GM21367 (cell line): ENCODE measurements around the gene SIGMAR1.

Experiments used
- ATAC-seq: cut with Tn5 transposase; IDR thresholded peaks from one replicate; pipeline ENCODE4 v1.9.1; 2021; ENCODE audit not compliant: unreplicated experiment

SIGMAR1 gene

GRCh38 chr9:34606190-34606589, 31.4 kb downstream of the SIGMAR1 start:
- no peak for ATAC-seq

GRCh38 chr9:34603610-34604231, 33.9 kb downstream of the SIGMAR1 start:
- ATAC-seq: no peak

- no peak for ATAC-seq
Observed at GRCh38 chr9:34601937-34602573, 35.5 kb downstream of the SIGMAR1 start.

- no peak for ATAC-seq
Observed at GRCh38 chr9:34600908-34601307, 36.7 kb downstream of the SIGMAR1 start.

GRCh38 chr9:34599546-34599945, 38.0 kb downstream of the SIGMAR1 start:
- ATAC-seq: no peak

GRCh38 chr9:34594177-34594576, 43.4 kb downstream of the SIGMAR1 start:
- ATAC-seq: no peak

- no peak for ATAC-seq
Observed at GRCh38 chr9:34592895-34593601, 44.5 kb downstream of the SIGMAR1 start.

- ATAC-seq: no peak
Observed at GRCh38 chr9:34591917-34592866, 45.4 kb downstream of the SIGMAR1 start.

GRCh38 chr9:34591248-34591916, 46.2 kb downstream of the SIGMAR1 start:
- peak; percentile 57 for ATAC-seq

- no peak for ATAC-seq
Observed at GRCh38 chr9:34590381-34591247, 47.0 kb downstream of the SIGMAR1 start.

GRCh38 chr9:34589636-34590380, 47.8 kb downstream of the SIGMAR1 start, which contains the start of gene CNTFR:
CNTFR (minus strand) TSS chr9:34589724; CDS start chr9:34568981, 20,743 bp downstream.
- ATAC-seq: no peak

- ATAC-seq: no peak
Observed at GRCh38 chr9:34588671-34589635, 48.6 kb downstream of the SIGMAR1 start.

GRCh38 chr9:34587271-34587670, 50.3 kb downstream of the SIGMAR1 start:
- no peak for ATAC-seq

- ATAC-seq: no peak
Observed at GRCh38 chr9:34585946-34586669, 51.5 kb downstream of the SIGMAR1 start.

GRCh38 chr9:34584970-34585369, 52.6 kb downstream of the SIGMAR1 start:
- ATAC-seq: no peak
